Adipose tissue (tissue), 3 donors: ENCODE measurements around the gene NPAT. TPM values are rescaled to one million over a fixed set of nuclear protein-coding genes. Genes with fewer than 3 reads are reported as not detected.

Experiments
- H3K27ac ChIP-seq: one replicate; pipeline ENCODE4 v1.5.1; 2013; ENCODE audit warnings: low read depth, low read length
- WGBS, 3 donors: extraction: QIAGEN DNeasy Blood & Tissue Kit; methylation state at CpG; one replicate each; pipeline ENCODE4 v1.1.7; 2013; 5-methylcytosine and 5-hydroxymethylcytosine counted together
- polyA plus RNA-seq, 3 donors: library from polyadenylated mRNA; stranded (reverse); fragments of 200-250 nt; gene quantifications; one replicate each; pipeline ENCODE4 v1.2.3, GENCODE V29; 2013
- donor health status: healthy with polysubstance abuse.
- donor health status: Bipolar disorder and iron deficiency.
- donor health status: healthy.

NPAT gene
- polyA plus RNA-seq: 1 to 10 TPM; 1.7 to 2.9 (median 2.5) TPM

DNA sequence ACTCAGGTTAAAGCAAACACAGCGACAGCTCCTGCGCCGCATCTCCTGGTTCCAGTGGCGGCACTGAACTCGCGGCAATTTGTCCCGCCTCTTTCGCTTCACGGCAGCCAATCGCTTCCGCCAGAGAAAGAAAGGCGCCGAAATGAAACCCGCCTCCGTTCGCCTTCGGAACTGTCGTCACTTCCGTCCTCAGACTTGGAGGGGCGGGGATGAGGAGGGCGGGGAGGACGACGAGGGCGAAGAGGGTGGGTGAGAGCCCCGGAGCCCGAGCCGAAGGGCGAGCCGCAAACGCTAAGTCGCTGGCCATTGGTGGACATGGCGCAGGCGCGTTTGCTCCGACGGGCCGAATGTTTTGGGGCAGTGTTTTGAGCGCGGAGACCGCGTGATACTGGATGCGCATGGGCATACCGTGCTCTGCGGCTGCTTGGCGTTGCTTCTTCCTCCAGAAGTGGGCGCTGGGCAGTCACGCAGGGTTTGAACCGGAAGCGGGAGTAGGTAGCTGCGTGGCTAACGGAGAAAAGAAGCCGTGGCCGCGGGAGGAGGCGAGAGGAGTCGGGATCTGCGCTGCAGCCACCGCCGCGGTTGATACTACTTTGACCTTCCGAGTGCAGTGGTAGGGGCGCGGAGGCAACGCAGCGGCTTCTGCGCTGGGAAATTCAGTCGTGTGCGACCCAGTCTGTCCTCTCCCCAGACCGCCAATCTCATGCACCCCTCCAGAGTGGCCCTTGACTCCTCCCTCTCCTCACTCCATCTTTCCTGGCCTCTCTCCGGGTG, at the start of gene NPAT, which contains the start of gene ATM:
Gene NPAT, minus strand, starts transcription at position 65 of the 774 bp plus-strand sequence. CDS start 102 bp downstream, outside the sequence.
Gene ATM, plus strand, starts transcription at position 494 of the 774 bp plus-strand sequence. CDS start 4,558 bp downstream, outside the sequence.
- H3K27ac ChIP-seq: peak within 1 kb of the TSS; percentile 21
- 0 to 1% (median 0%) methylated on average over 70 of the region's 70 CpGs for WGBS, 3 donors

DNA sequence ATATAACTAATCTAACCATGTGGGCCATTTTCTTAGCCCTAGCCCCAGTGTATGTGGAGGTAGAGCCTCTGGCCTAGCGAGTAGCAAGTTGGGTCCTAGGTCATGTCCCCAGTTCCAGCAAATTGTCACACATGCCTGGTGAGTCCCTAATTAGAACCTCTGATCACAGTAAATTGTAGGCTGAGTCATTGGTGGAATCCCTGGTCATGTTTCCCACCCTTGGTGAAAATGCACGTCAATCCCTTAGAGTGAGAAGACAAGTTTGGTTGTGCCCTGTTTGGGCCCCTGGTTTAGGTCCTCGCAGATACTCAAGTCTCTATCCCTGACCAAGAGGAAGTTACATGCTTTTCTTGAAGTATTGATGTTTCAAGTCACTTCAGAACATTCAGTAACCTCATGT, 47.1 kb upstream of the NPAT start:
- no peak overlapping the region for H3K27ac ChIP-seq
- WGBS, 3 donors: 95 to 97% (median 96%) methylated on average over 3 of the region's 3 CpGs

DNA sequence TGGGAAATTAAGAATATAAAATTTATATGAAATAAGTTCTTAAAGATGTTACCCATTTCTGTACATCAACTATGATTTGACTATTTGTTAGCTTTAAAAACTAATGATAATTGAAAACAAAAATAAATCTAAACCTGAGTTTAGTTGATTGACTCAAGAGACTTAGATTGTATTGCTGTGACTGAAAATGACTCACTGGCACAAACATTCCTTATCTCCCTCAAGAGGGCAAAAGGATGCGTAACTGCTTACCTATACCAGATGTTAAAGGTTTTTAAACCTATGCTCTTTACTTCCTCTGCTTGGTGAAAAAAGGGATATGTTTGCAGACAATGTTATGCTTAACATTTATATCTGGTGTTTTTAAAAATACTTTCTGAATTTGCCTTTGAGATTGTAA, 30.7 kb upstream of the NPAT start:
- 86 to 96% (median 93%) methylated on average over 1 of the region's 1 CpG for WGBS, 3 donors
- no peak overlapping the region for H3K27ac ChIP-seq

DNA sequence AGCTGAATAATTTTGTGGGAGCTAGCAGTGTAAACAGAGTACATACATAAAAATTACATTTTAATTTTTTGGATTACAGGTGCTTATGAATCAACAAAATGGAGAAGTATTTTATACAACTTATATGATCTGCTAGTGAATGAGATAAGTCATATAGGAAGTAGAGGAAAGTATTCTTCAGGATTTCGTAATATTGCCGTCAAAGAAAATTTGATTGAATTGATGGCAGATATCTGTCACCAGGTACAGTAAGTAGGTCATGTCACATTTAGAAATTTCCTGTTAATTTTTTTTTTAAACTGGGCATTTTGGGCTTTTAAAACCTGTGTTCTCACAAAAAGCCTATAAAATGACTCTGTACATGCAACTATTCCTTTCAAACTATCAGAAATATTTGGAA, 24.4 kb upstream of the NPAT start:
- WGBS, 3 donors: 74 to 87% (median 85%) methylated on average over 2 of the region's 2 CpGs
- no peak overlapping the region for H3K27ac ChIP-seq

DNA sequence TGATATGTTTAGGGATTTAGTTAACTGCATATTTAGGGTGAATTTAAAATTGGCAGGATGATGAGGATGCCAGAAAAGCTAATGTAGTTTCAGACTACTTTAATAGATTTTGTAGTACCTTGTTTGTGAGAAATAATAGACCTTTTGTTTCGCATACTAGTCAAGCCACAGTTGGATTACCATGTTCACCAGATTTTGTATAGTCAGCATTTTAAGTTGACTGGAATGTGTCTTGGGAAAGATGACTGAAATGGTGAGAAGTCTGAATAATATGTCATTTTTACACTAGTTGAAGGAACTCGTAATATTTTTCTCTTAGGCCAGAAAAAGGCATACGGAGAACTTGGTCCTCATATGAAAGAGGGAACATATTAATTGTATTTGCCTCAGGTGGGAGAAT, 23.9 kb upstream of the NPAT start:
- no peak overlapping the region for H3K27ac ChIP-seq
- 66 to 95% (median 80%) methylated on average over 3 of the region's 3 CpGs for WGBS, 3 donors

DNA sequence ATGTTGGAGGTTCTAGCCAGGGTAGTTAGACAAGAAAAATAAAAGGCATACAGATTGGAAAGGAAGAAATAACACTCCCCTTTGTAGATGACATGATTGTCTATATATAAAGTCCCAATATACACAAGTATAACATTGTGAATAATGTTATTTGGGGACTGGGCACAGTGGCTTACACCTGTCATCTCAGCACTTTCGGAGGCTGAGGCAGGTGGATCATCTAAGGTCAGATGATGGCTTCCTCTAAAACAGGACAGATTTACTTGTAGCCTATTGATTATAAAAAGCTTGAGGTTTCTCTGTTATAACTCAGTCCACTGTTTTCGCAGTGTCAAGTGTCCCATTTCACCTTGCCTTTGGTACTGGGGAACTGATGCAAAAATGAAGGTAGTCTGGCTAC, 20.0 kb upstream of the NPAT start:
- no peak overlapping the region for H3K27ac ChIP-seq
- 97% methylated on average over 2 of the region's 2 CpGs for WGBS, 3 donors

DNA sequence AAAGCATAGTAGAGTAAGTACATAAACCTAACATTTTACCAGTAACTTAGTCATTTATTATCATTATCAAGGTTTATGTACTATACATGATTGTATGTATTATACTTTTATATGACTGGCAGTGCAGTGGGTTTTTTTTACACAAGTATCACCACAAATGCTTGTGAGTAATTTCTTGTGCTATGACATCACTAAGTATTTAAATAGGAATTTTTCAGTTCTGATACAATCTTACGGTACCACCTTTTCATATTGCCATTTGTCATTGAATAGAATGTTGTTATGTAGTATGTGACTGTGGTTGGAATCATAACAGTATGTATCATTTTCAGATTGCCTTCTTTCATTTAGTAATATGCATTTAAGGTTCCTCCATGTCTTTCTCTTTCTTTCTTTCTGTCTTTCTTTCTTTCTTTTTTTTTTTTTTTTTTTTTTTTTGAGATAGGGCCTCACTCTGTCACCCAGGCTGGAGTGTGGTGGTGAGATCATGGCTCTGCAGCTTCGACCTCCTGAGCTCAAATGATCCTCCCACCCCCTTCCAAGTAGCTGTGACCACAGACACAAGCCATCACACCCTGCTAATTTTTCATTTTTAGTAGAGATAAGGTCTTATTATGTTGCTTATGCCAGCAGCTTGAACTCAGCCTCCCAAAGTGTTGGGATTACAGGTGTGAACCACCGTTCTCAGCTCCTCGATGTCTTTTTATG, 19.0 kb upstream of the NPAT start:
- 73 to 93% (median 89%) methylated on average over 4 of the region's 4 CpGs for WGBS, 3 donors
- H3K27ac ChIP-seq: no peak overlapping the region

DNA sequence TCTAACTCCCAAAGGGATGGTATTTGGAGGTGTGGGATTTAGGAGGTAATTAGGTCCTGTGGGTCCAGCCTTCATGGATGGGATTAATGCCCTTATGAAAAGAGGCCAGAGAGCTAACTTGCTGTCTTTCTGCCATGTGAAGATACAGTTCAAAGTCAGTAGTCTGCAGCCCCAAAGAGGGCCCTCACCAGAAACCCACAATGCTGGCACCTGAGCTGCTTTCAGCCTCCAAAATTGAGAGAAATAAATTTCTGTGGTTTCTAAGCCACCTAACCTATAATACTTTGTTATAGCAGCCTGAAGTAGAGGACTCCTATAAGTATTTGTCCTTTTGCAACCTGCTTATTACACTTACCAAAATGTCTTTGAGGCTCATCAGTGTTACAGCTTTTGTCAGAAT, 16.6 kb upstream of the NPAT start:
- H3K27ac ChIP-seq: no peak overlapping the region

DNA sequence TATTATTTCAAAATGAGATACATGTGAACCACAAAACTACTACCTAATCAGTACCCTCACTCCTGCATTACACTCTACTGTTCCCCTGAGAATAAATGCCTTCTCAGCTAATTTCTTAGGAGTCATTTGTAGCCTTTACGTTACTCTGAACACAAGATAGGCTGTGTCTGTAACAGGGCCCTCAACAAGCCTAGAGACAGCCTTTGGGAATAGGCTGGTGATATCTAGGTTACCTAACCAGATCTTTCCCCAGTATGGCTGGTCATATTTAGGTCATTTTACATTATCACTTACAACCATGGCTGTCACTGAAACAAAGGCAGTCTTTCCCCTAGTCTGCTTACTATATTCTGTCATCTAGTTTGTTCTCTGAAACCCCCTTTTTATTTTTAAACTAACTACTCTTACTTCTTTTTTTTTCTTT, 14.6 kb upstream of the NPAT start:
- WGBS, 3 donors: 88 to 93% (median 90%) methylated on average over 1 of the region's 1 CpG
- H3K27ac ChIP-seq: no peak overlapping the region

DNA sequence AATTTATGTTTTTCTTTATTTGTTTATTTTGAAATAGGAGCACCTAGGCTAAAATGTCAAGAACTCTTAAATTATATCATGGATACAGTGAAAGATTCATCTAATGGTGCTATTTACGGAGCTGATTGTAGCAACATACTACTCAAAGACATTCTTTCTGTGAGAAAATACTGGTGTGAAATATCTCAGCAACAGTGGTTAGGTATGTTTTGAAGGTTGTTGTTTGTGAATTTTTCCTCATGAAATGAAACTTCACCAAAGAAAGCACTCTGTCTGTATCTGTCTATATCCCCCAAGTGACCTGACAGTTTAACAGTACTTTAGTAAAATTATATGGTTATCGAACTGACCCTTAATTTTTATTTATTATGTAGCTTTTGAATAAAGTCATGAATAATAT, 13.2 kb upstream of the NPAT start:
- no peak overlapping the region for H3K27ac ChIP-seq
- WGBS, 3 donors: 96 to 97% (median 96%) methylated on average over 2 of the region's 2 CpGs

DNA sequence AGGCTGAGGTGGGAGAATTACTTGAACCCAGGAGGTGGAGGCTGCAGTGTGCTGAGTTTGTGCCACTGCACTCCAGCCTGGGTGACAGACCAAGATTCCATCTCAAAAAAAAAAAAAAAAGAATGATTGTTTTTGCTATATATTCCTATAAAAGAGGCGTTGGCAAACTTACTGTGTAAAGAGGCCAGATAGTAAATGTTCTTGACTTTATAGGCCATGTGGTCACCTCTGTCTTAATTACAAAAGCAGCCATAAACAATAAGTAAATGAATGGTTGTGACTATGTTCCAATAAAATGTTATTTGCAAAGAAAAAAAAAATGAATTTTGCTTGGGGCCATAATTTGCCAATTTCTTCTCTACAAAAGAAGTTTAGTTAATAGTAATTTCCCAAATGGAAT, 12.8 kb upstream of the NPAT start:
- WGBS, 3 donors: 87 to 92% (median 91%) methylated on average over 1 of the region's 1 CpG
- no peak overlapping the region for H3K27ac ChIP-seq

DNA sequence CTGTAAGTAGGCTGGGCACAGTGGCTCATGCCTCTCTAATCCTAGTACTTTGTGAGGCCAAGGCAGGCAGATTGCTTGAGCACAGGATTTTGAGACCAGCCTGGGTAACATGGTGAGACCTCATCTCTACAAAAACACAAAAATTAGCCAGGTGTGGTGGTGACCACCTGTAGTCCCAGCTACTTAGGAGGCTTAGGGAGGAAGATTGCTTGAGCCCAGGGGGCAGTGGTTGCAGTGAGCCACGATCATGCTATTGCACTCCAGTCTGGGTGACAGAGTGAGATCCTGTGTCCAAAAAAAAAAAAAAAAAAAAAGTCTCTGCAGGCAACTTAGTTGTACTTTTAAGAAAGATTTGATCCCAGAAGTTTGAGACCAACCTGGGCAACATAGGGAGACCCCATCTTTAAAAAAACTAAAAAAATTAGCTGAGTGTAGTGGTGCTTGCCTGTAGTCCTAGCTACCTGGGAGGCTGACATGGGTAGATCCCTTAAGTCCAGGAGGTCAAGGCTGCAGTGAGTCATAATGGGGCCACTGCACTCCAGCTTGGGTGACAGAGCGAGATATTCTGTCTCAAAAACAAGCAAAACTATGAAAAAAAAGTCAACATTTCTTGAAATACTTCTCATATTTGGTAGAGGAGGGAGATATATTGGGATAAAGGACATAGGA, 11.0 kb upstream of the NPAT start:
- no peak overlapping the region for H3K27ac ChIP-seq
- 86 to 93% (median 89%) methylated on average over 2 of the region's 2 CpGs for WGBS, 3 donors

DNA sequence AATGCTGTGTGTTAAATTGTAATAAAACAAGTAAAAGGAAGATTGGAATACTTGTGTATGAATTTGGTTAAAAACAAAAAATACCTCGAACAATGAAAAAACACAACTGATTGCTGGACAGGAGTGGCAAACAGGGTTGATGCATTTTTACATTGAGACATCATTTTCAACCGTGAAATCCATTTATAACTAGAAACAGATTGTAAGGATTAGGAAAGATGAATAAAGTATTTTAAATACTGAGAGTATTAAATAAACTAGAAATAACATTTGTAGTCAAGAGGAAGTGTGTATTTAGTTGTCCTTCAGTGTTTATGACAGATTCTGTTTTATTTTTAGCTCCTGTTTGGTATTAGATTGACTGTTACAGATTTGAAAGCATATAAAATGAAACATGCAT, 5.8 kb upstream of the NPAT start:
- WGBS, 3 donors: 89 to 91% (median 90%) methylated on average over 2 of the region's 2 CpGs
- H3K27ac ChIP-seq: no peak overlapping the region

DNA sequence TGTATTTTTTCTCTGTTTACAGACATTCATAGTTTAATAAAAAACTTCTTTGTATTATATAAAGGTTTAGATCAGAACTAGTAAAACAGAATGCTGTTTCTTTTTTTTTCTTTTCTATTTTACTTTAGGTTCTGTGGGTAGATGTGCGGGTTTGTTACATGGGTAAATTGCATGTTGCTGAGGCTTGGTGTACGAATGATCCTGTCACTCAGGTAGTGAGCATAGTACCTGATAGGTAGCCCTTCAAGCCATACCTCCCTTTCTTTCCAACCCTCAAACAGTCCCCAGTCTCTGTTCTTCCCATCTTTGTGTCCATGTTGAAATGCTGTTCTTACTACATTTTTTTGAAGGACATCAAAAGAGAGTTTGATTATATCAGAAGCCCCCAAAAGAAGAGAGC, 3.6 kb upstream of the NPAT start:
- WGBS, 3 donors: 86 to 96% (median 93%) methylated on average over 2 of the region's 2 CpGs
- H3K27ac ChIP-seq: no peak overlapping the region

DNA sequence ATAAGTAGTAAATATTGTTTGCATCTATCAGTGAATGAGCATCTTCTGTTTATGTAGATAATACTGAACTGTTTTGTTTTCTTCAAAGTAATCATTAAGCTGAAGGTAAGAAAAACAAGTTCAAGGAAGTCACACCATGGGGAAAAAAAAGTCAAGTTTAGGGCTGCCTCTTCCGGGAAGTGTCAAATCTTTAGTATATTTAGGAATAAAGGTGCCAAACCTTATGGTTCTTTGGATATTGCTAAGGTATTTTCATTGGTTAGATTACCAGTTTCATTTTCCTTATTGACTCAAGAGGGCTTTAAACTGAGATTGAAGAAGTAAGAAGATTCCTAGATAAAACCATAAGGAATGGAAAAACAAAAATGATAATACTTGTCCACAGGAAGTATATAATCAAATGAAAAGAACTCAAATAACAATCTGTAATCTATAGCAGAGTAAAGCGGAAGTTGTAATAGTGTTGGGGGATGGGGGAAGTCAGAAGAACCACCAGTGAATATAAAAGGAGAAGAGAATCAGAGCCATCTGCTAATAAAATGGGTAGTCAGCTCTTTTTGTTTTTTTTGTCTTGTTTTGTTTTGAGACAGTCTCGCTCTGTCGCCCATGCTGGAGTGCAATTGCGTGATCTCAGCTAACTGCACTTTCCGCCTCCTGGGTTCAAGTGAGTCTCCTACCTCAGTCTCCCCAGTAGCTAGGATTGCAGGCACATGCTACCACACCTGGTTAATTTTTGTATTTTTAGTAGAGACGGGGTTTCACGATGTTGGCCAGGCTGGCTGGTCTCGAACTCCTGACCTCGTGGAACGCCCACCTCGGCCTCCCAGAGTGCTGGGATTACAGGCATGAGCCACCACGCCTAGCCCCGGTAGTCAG, 2.7 kb upstream of the NPAT start:
- H3K27ac ChIP-seq: no peak overlapping the region
- WGBS, 3 donors: 82 to 92% (median 82%) methylated on average over 14 of the region's 14 CpGs

DNA sequence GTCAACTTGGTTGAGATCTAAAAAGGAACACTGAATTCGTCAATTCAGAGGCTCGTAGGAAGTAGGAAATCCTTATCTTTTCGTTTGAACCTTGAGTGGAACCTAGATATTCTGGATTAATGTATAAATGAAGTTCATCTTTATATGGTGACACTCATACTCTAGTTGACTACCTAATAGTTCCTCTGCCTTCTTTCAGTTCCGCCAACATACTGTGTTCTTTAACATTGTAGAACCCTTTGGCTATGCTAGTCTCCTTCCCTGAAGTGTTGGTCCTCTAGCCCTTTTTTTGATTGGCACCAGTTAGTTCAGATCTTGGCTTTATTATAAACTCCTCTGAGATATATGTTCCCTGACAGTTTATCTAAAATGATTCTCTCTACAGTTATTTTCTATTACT, 1.9 kb upstream of the NPAT start:
- 40 to 66% (median 62%) methylated on average over 4 of the region's 4 CpGs for WGBS, 3 donors
- H3K27ac ChIP-seq: no peak overlapping the region

DNA sequence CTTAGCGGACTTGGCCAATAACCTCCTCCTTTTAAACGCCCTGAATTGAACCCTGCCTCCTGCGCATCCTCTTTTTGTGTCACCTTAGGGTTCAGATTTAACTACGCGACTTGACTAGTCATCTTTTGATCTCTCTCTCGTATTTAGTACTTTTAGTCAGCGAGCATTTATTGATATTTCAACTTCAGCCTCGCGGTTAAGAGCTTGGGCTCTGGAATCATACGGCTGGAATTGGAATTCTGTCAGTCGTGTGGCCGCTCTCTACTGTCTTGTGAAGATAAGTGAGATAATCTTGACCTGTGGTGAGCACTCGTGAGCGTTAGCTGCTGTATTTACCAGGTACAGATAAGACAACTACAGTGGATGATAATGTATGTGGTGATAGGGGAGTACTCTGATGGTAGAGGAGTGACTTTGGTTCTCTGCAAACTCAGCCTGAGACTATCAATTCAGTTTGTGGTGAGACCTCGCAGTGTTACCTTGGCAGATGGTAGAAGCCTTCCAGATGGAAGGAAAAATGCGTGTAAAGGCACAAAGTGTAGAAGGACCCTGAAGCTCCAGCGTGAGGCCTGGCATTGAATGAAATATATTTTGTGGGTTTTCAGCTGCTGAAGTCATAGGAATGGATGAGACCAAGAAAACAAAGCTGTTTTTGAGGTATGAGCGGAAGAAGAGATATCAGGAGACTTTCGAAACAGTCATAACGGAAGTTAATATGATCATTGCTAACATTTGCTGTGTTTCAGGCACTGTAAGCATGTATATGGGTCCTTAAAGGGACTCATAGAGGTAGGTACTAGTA, 1.1 kb upstream of the NPAT start:
- 3 to 8% (median 8%) methylated on average over 19 to 20 of the region's 20 CpGs for WGBS, 3 donors
- no peak overlapping the region for H3K27ac ChIP-seq
